DMS153 treated with DMSO at 0.1 percent for 48 hours (cell line): Measurements from ENCODE around the gene MPC1.
"Not testable (repeated sequence)": the region's sequence is repeated elsewhere in the genome, so short reads cannot be mapped to it uniquely, and the experiment has no call there.

Experiments
- DNase-seq: peaks from one replicate; lab custom pipeline; 2025; ENCODE audit not compliant: unreplicated experiment; lab: John Stamatoyannopoulos, UW

MPC1 gene

DNA sequence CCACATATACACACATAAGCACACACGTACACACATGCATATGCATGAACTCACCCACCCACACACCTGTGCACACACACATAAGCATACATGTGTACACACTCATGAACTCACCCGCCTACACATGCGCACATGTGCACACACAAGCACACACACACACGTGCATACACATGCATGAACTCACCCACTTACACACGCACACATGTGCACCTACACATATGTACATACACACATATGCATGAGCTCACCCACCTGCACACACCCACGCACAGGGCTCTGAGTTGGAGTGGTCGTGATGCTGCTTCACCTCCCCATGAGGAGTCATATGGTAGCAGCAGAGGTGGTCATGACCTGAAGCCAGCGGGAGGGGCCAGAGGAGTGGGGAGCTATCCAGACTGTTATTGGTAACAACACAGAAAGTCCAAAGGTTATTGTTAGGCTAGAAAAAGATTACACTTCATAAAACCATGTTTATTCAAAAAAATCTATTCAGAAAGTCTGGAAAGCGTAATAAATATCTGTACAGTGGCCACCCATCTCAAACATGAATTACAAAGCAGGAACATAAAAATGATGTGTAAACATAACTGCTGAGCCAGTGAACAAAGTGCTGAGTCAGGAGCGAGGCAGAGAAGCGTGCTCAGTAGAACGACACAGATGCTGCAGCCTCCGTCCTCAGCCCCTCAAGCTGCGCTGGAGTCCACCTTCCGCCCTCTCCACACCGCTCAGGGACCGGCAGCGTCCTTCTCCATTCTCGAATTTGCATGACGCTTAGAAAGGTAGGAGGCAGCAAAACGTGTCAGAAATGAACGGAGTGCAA is 26.4 kb upstream of the MPC1 start:
- DNase-seq: no peak

DNA sequence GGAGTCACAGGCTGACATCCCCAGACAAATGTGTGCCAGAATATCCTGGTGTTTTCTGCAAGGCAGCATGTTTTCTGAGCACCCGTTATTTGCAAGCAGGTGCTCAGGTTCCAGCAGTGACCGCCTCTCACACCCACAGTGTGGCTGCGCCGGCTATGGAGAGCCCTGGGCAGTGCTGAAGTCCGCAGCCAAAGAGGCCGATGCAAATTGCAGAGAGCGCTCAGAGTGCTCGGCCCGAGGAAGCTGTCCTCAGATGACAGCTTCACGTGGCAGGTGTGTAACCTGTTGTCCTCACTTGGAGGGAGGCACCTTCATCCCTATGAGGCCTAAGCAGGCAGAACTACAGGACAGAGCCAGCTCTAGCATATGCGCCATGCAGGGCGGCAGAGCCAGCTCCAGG is 23.5 kb upstream of the MPC1 start:
- no peak for DNase-seq

DNA sequence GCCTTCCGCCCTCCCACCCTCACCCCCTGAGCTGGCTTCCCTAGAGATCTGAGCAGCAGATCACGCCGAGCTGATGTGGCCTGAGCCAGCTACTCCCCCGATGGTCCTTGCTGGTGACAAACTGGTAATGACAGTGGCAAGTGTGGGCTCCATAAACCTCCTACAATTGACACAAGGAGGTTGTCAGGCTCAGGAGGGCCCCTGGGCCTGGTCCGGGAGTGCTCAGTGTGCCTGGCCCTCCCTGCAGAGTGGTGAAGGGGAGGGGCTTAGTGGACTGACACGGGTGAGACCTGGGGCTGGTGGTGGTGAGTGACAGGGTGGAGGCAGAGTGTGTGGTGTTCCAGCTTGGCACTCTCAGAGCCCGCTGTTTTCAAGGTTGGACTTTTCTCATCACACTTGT is 22.6 kb upstream of the MPC1 start:
- DNase-seq: no peak

DNA sequence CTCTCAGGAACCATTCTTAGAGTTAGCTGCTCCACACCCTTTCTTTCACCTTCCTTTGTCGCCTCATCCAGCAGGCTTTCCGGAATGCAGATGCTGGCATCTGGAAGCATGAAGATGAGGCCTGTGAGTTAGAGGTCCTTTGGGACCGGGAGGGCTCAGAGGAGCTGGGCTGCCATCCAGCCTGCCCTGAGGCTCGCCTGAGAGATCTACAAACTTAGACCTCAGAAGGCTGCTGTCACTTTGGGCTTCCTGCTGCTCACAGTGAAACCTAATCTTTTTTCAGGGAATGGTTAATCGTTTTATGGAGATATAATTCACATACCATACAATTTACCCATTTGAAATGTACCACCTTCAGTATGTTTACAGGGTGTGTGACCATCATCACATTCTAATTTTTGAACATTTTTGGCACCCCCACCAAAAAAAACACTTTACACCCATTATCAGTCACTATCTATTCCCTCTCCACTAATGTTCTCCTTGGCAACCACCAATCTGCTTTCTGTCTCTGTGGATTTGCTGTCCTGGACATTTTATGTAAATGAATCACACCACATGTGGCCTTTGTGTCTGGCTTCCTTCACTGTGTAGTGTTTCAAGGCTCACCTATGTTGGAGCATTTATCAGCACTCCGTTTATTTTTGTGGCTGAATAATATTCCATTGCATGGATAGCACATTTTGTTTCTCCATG is 20.0 kb upstream of the MPC1 start:
- DNase-seq: no peak

DNA sequence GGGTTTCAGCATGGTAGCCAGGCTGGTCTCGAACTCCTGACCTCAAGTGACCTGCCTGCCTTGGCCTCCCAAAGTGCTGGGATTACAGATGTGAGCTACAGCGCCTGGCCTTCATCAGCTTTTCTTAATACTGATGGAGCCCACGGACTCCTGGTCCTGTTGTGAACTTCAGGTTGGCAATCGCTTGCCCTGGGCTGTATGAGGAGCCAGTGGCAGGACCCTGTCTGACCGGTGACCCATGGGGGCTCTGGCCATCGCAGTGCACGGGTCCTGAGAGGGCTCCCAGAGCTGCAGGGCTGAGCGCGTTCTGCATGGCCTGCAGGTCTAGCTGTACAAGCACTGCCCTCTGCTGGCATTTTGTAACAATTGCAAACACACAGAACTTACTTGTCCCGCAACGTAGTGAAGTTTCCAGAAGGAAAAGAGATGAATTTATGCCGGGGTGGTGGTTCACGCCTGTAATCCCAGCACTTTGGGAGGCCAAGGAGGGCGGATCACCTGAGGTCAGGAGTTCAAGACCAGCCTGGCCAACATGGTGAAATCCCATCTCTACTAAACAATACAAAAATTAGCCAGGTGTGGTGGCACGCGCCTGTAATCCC is 18.0 kb upstream of the MPC1 start:
- DNase-seq: peak; percentile 38

DNA sequence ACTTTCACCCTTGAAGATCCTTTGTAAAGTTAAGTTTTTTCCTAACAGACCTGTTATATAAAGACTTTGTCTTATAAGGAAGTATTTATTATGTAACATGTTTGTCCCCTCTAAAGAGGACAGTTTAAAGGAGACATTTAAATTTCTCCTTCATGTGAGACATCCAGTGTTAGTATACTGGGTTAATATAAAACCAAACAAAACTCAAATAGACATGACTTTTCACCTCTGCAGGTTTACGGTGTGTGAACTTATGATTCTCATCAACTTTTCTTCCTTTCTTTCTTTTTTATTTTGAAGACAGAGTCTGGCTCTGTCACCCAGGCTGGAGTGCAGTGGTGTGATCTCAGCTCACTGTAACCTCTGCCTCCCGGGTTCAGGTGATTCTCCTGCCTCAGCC is 17.4 kb upstream of the MPC1 start:
- no peak for DNase-seq

DNA sequence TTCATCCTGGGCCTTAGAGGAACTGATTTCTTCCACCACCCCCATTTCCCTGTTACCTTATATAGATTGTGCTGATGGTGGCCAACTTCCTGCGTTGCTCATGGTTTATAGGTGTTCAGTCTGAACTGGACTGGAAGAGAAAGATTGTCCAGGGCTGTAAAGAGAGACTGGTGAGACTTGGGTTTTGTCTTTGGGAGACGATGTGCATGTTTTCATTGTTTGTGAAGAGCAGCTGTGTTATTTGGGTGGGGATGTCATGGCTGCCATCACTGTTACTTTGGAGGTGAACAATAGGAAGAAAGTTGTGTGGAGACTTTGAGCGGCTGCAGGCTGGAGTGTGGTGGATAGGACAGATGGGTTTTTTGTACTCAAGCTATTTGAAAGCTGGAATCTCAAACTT is 15.6 kb upstream of the MPC1 start:
- DNase-seq: no peak

DNA sequence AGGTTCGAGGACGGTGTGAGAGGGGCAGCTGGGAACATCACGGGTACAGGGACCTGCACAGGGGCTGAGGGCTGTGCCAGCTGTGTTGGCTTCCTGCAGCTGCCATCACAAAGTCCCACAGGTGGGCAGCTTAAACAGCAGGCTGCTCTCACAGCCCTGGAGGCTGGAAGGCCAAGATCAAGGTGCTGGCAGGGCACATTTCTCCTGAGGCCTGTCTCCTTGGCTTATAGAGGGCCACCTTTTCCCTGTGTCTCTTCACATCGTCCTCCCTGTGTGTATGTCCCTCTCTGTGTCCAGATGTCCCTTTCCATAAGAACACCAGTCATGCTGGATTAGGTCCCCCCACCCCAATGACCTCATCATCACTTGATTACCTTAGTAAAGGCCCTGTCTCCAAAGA is 15.1 kb upstream of the MPC1 start:
- DNase-seq: no peak

DNA sequence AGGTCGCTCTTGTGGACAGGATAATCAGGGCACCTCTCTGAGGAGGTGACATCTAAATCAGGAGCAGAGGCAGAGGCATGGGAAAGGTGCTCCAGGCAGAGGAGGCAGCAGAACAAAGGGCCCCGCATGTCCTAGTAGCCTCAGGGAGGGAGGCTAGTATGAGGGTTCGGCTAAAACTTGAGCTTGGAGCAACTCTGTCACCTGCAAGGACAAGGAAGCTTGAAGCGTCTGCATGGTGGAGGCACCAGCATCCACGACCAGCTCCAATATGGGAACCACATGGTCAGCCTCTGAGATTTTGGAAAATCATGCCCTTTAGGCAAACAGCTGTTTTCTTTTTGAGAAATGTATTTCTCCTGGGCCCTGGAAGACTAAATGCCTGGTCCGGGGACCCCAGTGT is 13.0 kb upstream of the MPC1 start:
- no peak for DNase-seq

DNA sequence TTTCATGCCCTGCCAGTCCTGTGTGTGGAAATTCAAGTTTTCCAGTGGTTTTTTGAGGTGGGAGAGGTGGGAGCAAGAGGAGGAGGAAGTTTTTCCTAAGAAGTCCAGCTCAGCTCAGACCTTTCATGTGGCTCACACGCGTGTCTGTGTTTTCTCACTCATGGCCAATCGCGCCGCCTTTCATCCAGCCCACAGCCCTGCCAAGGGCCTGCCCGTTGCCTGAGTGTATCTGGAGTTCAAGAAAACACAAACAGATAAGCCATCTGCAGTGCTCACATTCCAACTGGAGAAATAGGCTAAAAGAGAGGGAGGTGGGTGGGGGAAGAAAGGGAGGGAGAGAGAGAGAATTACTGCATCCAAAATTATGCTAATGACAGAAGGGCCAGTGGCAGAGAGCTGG is 12.6 kb upstream of the MPC1 start:
- DNase-seq: no peak

DNA sequence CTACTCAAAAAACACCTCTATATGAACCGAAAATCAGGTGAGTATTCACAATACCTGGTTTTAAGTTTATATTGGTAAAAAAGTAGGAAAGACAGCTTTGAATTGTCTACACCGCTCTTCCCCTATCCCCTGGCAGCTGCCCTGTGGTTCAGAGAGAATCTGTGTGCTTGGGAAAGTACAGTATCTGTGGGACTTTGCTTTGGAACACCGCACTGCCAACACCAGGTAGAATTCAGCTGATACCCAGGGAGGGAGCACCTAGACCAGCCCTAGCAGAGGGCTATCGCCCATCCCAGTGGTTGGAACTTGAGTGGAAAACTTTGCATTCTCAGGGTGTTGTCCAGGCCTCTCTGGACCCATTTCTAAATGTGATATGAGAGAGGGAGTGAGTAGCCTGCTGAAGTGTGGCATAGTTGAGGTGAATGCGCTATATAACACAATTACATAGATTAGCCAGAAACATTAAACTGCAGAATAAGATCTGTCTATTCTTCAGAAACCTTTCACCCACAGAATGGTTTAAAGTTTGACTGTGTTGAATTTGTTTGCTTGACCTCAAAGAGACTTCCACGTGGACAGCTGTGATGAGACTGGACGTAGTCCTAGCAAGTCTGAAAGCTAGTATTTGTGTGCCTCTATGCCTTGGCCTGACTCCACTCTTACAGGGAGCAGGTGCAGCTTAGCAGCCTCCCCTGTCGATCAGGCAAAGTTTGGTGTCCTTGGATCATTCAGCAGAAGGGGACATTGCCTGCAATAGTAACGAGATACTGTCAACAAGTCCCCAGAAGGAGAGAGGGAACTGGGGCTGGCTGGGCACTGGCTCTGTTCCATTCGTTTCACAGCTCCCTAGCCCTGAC is 11.5 kb upstream of the MPC1 start:
- no peak for DNase-seq

DNA sequence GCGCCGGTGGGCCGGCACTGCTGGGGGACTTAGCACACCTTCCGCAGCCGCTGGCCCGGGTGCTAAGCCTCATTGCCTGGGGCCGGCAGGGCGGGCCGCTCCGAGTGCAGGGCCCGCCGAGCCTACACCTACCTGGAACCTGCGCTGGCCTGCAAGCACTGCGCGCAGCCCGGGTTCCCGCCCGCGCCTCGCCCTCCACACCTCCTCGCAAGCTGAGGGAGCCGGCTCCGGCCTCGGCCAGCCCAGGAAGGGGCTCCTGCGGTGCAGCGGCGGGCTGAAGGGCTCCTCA is 10.7 kb upstream of the MPC1 start:
- no peak for DNase-seq

DNA sequence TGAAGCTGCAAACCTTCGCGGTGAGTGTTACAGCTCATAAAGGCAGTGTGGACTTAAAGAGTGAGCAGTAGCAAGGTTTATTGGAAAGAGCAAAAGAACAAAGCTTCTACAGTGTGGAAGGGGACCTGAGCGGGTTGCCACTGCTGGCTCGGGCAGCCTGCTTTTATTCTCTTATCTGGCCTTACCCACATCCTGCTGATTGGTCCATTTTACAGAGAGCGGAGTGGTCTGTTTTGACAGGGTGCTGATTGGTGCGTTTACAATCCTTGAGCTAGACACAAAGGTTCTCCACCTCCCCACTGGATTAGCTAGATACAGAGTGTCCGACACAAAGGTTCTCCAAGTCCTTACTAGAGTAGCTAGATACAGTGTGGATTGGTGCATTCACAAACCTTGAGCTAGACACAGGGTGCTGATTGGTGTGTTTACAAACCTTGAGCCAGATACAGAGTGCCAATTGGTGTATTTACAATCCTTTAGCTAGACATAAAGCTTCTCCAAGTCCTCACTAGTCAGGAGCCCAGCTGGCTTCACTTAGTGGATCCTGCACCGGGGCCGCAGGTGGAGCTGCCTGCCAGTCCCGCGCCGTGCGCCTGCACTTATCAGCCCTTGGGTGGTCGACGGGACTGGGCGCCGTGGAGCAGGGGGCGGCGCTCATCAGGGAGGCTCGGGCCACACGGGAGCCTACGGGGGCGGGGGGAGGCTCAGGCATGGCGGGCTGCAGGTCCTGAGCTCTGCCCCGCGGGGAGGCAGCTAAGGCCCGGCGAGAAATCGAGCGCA is 10.2 kb upstream of the MPC1 start:
- not testable (repeated sequence) for DNase-seq

DNA sequence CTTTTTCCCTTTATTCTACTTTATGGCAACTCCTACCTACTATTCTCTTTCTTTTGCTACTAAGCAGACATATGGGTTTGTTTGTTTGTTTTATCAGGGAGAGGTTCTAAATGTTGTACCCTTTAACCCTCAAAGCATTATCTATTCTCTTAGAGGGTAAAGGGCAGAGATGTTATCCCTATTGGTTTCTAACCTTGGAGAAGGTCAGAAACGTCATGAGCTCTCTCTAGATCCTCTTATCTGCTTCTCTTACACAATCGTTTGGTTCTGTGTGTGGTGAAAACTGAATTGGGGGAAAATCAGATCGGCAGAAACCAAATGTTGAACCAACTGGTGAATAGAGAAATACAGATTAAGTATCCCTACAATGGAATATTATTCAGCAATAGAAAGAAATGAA is 6.4 kb upstream of the MPC1 start:
- no peak for DNase-seq

DNA sequence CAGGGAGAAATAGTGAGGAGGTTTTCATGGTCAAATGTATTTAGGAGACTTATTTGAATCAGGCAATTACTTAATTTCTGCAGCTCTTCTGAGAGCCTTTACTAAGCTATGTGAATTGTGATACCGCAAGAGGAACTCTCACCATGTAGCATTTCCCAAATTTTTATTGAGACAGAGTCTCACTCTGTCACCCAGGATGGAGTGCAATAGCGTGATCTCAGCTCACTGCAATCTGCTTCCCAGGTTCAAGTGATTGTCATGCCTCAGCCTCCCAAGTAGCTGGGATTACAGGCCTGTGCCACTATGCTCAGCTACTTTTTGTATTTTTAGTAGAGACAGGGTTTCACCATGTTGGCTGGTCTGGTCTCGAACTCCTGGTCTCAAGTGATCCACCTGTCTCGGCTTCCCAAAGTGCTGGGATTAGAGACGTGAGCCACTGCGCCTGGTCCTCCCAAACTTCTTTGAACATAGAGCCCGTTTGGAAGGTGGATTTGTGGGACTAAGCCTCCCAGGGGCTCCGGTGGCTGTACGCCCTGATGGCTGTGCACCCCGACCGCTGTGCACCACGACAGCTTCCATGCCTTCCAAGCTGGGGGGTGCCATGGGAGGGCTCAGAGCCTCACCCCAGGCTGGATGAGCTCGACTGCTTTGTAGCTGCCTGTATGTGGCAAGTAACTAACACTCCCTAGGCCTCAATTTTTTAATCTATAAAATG is 5.7 kb upstream of the MPC1 start:
- DNase-seq: no peak

DNA sequence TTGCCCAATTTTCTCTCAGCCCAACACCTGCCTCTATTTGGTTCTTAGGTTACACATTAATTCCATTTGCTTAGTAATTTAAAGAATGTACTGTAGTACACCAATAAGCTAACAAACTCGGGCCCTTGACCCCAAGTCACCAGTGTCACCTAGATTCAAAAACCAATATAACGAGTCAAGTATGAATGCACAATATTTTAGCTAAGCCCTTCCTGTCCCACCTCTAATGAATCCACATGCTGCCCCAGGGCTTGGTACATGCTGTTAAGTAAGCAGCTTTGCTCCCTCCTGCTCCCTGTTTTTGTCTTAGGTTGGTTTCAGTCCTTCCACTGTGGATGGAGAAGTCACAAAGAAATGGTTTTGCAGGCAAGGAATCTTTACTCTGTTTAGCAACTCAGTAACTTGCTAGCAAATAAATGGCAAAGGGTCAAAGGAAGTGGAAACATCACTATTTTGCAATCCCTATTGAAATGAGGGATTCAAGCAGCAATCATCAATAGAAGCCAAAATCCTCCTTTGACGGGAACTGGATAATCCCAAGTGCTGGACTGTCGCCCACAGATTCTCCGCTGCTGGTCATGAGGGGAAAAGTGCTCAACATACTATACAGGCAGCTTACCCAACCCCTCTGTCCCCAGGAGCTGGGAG is 5.0 kb upstream of the MPC1 start:
- DNase-seq: no peak

DNA sequence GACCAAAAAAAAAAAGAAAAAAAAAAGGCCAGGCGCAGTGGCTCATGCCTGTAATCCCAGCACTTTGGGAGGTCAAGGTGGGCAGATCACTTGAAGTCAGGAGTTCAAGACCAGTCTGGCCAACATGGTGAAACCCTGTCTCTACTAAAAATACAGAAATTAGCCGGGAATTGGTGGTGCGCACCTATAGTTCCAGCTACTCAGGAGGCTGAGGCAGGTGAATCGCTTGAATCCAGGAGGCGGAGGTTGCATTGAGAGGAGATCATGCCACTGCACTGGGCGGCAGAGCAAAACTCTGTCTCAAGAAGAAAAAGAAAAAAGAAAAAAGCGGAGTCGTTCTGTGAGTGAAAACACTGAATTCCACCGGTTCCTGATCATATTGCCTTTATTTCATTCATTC is 4.4 kb upstream of the MPC1 start:
- DNase-seq: not testable (repeated sequence)

DNA sequence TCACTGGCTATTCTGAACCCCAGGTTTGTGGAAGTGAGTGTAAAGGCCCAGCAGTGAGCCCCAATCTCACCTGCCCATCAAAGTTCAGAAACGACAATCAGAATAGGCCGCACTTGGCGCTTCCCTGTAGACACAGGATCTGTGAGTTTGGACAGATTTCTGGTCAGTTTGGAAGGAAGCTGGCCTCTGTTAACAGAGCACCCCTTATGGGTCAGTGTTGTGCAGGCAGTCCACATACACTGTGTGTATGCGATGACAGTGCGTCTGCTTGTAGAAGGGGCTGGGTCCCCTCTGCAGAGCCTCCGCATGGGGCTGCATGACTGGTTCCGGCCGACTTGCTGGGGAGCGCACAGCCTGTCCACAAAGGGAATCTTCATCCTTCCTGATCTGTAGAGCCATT is 3.4 kb upstream of the MPC1 start:
- no peak for DNase-seq

DNA sequence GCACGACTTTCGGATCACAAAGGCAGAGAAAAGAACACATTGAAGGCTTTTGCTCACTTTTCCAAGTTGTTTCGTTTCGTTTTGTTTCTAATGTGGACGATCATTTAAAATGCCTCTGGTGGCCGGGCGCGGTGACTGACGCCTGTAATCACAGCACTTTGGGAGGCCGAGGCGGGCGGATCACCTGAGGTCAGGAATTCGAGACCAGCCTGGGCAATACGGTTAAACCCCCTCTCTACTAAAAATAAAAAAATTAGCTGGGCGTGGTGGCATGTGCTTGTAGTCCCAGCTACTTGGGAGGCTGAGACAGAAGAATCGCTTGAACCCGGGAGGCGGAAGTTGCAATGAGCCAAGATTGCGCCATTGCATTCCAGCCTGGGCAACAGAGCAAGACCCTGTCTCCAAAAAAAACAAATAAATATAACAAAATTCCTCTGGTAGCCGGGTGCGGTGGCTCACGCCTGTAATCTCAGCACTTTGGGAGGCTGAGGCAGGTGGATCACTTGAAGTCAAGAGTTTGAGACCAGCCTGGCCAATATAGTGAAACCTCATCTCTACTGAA is 1.1 kb upstream of the MPC1 start:
- not testable (repeated sequence) for DNase-seq
